ENCODE data around the gene NMT1. TPM values are rescaled to one million over a fixed set of nuclear protein-coding genes. Genes with fewer than 3 reads are reported as not detected.

NMT1 gene
- polyA plus RNA-seq, 4 donors: 38.9 to 131 (median 72.0) TPM

GRCh38 chr17:45091778-45092425, 30.8 kb downstream of the NMT1 start:
- DNase-seq (no peak), FAIRE-seq (no peak)
- peaks cover 27 to 88% (median 38%) of the 10 kb centered on the region in 3 donors for H3K36me3 ChIP-seq (ENCODE audit: control insufficient read depth in 3 of 3, insufficient read depth in 2 of 3, low read depth in 1 of 3, low read length in 3 of 3)
- no peak overlapping the region for H3K4me3 ChIP-seq (ENCODE audit: low read depth in 1 of 3, low read length in 3 of 3)
- H3K27me3 ChIP-seq (ENCODE audit: control insufficient read depth in 3 of 3, insufficient read depth in 3 of 3, low read length in 3 of 3): no peaks in the 10 kb centered on the region
- peak overlapping the region in 1 of 3 donors; percentile 52 for H3K27ac ChIP-seq (ENCODE audit: low read depth in 1 of 3, low read length in 2 of 3)
- no peaks in the 10 kb centered on the region for H3K9me3 ChIP-seq (ENCODE audit: control insufficient read depth in 2 of 2, insufficient read depth in 1 of 2, low read depth in 1 of 2, low read length in 1 of 2)
- no peaks in the 10 kb centered on the region for H3K4me1 ChIP-seq (ENCODE audit: control insufficient read depth in 3 of 3, insufficient read depth in 2 of 3, low read depth in 1 of 3, low read length in 2 of 3)
- WGBS, 3 donors: 85 to 90% (median 87%) methylated on average over 11 of the region's 11 CpGs

- peaks cover 28 to 89% (median 37%) of the 10 kb centered on the region in 3 donors for H3K36me3 ChIP-seq (ENCODE audit: control insufficient read depth in 3 of 3, insufficient read depth in 2 of 3, low read depth in 1 of 3, low read length in 3 of 3)
- 56 to 86% (median 78%) methylated on average over 6 of the region's 6 CpGs for WGBS, 3 donors
- peak overlapping the region in 2 of 3 donors; percentile 24 to 64 for H3K27ac ChIP-seq (ENCODE audit: low read depth in 1 of 3, low read length in 2 of 3)
- no peaks in the 10 kb centered on the region for H3K9me3 ChIP-seq (ENCODE audit: control insufficient read depth in 2 of 2, insufficient read depth in 1 of 2, low read depth in 1 of 2, low read length in 1 of 2)
- no peaks in the 10 kb centered on the region for H3K27me3 ChIP-seq (ENCODE audit: control insufficient read depth in 3 of 3, insufficient read depth in 3 of 3, low read length in 3 of 3)
- no peak for FAIRE-seq
- no peak for DNase-seq
- no peak overlapping the region for H3K4me3 ChIP-seq (ENCODE audit: low read depth in 1 of 3, low read length in 3 of 3)
- no peaks in the 10 kb centered on the region for H3K4me1 ChIP-seq (ENCODE audit: control insufficient read depth in 3 of 3, insufficient read depth in 2 of 3, low read depth in 1 of 3, low read length in 2 of 3)
Observed at GRCh38 chr17:45092911-45093430, 31.9 kb downstream of the NMT1 start.

GRCh38 chr17:45093444-45094110, 32.5 kb downstream of the NMT1 start:
- FAIRE-seq (no peak), DNase-seq (no peak)
- WGBS, 3 donors: 67 to 71% (median 69%) methylated on average over 13 of the region's 13 CpGs
- no peak overlapping the region for H3K4me3 ChIP-seq (ENCODE audit: low read depth in 1 of 3, low read length in 3 of 3)
- no peaks in the 10 kb centered on the region for H3K4me1 ChIP-seq (ENCODE audit: control insufficient read depth in 3 of 3, insufficient read depth in 2 of 3, low read depth in 1 of 3, low read length in 2 of 3)
- no peaks in the 10 kb centered on the region for H3K9me3 ChIP-seq (ENCODE audit: control insufficient read depth in 2 of 2, insufficient read depth in 1 of 2, low read depth in 1 of 2, low read length in 1 of 2)
- peaks cover 32 to 89% (median 35%) of the 10 kb centered on the region in 3 donors for H3K36me3 ChIP-seq (ENCODE audit: control insufficient read depth in 3 of 3, insufficient read depth in 2 of 3, low read depth in 1 of 3, low read length in 3 of 3)
- H3K27me3 ChIP-seq (ENCODE audit: control insufficient read depth in 3 of 3, insufficient read depth in 3 of 3, low read length in 3 of 3): no peaks in the 10 kb centered on the region
- peak overlapping the region; percentile 24 to 64 (median 36) for H3K27ac ChIP-seq (ENCODE audit: low read depth in 1 of 3, low read length in 2 of 3)

GRCh38 chr17:45096141-45096540, 35.0 kb downstream of the NMT1 start:
- 73 to 86% (median 85%) methylated on average over 3 of the region's 3 CpGs for WGBS, 3 donors
- FAIRE-seq: no peak
- Histone ChIP-seq H3K27ac (ENCODE audit: low read depth in 1 of 3, low read length in 2 of 3) (no peak overlapping the region), H3K36me3 (ENCODE audit: control insufficient read depth in 3 of 3, insufficient read depth in 2 of 3, low read depth in 1 of 3, low read length in 3 of 3) (peaks cover 27 to 91% (median 31%) of the 10 kb centered on the region in 3 donors), H3K4me3 (ENCODE audit: low read depth in 1 of 3, low read length in 3 of 3) (no peak overlapping the region), H3K9me3 (ENCODE audit: control insufficient read depth in 2 of 2, insufficient read depth in 1 of 2, low read depth in 1 of 2, low read length in 1 of 2) (no peaks in the 10 kb centered on the region), H3K27me3 (ENCODE audit: control insufficient read depth in 3 of 3, insufficient read depth in 3 of 3, low read length in 3 of 3) (no peaks in the 10 kb centered on the region), H3K4me1 (ENCODE audit: control insufficient read depth in 3 of 3, insufficient read depth in 2 of 3, low read depth in 1 of 3, low read length in 2 of 3) (no peaks in the 10 kb centered on the region)
- peak in 1 of 2 donors; percentile 45 for DNase-seq

GRCh38 chr17:45096926-45097325, 35.8 kb downstream of the NMT1 start:
- Histone ChIP-seq H3K9me3 (ENCODE audit: control insufficient read depth in 2 of 2, insufficient read depth in 1 of 2, low read depth in 1 of 2, low read length in 1 of 2) (no peaks in the 10 kb centered on the region), H3K4me3 (ENCODE audit: low read depth in 1 of 3, low read length in 3 of 3) (no peak overlapping the region), H3K4me1 (ENCODE audit: control insufficient read depth in 3 of 3, insufficient read depth in 2 of 3, low read depth in 1 of 3, low read length in 2 of 3) (no peaks in the 10 kb centered on the region), H3K27ac (ENCODE audit: low read depth in 1 of 3, low read length in 2 of 3) (no peak overlapping the region), H3K27me3 (ENCODE audit: control insufficient read depth in 3 of 3, insufficient read depth in 3 of 3, low read length in 3 of 3) (no peaks in the 10 kb centered on the region), H3K36me3 (ENCODE audit: control insufficient read depth in 3 of 3, insufficient read depth in 2 of 3, low read depth in 1 of 3, low read length in 3 of 3) (peaks cover 27 to 93% (median 33%) of the 10 kb centered on the region in 3 donors)
- no peak for DNase-seq
- FAIRE-seq: no peak
- 93 to 96% (median 95%) methylated on average over 11 of the region's 11 CpGs for WGBS, 3 donors

- H3K27ac ChIP-seq (ENCODE audit: low read depth in 1 of 3, low read length in 2 of 3): no peak overlapping the region
- H3K4me1 ChIP-seq (ENCODE audit: control insufficient read depth in 3 of 3, insufficient read depth in 2 of 3, low read depth in 1 of 3, low read length in 2 of 3): no peaks in the 10 kb centered on the region
- DNase-seq (no peak), FAIRE-seq (no peak)
- H3K4me3 ChIP-seq (ENCODE audit: low read depth in 1 of 3, low read length in 3 of 3): no peak overlapping the region
- H3K9me3 ChIP-seq (ENCODE audit: control insufficient read depth in 2 of 2, insufficient read depth in 1 of 2, low read depth in 1 of 2, low read length in 1 of 2): no peaks in the 10 kb centered on the region
- H3K36me3 ChIP-seq (ENCODE audit: control insufficient read depth in 3 of 3, insufficient read depth in 2 of 3, low read depth in 1 of 3, low read length in 3 of 3): peaks cover 29 to 95% (median 37%) of the 10 kb centered on the region in 3 donors
- 82 to 87% (median 84%) methylated on average over 13 of the region's 13 CpGs for WGBS, 3 donors
- H3K27me3 ChIP-seq (ENCODE audit: control insufficient read depth in 3 of 3, insufficient read depth in 3 of 3, low read length in 3 of 3): no peaks in the 10 kb centered on the region
Observed at GRCh38 chr17:45098081-45098868, 37.2 kb downstream of the NMT1 start.

- no peak for FAIRE-seq
- peaks cover 32 to 95% (median 37%) of the 10 kb centered on the region in 3 donors for H3K36me3 ChIP-seq (ENCODE audit: control insufficient read depth in 3 of 3, insufficient read depth in 2 of 3, low read depth in 1 of 3, low read length in 3 of 3)
Observed at GRCh38 chr17:45098869-45099616, 37.9 kb downstream of the NMT1 start.

GRCh38 chr17:45101546-45101882, 40.4 kb downstream of the NMT1 start:
- H3K36me3 ChIP-seq (ENCODE audit: control insufficient read depth in 3 of 3, insufficient read depth in 2 of 3, low read depth in 1 of 3, low read length in 3 of 3): peaks cover 34 to 95% (median 37%) of the 10 kb centered on the region in 3 donors
- no peak overlapping the region for H3K27ac ChIP-seq (ENCODE audit: low read depth in 1 of 3, low read length in 2 of 3)
- H3K27me3 ChIP-seq (ENCODE audit: control insufficient read depth in 3 of 3, insufficient read depth in 3 of 3, low read length in 3 of 3): no peaks in the 10 kb centered on the region
- H3K4me3 ChIP-seq (ENCODE audit: low read depth in 1 of 3, low read length in 3 of 3): no peak overlapping the region
- WGBS, 3 donors: 82 to 90% (median 88%) methylated on average over 8 to 9 of the region's 9 CpGs
- FAIRE-seq (no peak), DNase-seq (no peak)
- no peaks in the 10 kb centered on the region for H3K4me1 ChIP-seq (ENCODE audit: control insufficient read depth in 3 of 3, insufficient read depth in 2 of 3, low read depth in 1 of 3, low read length in 2 of 3)
- no peaks in the 10 kb centered on the region for H3K9me3 ChIP-seq (ENCODE audit: control insufficient read depth in 2 of 2, insufficient read depth in 1 of 2, low read depth in 1 of 2, low read length in 1 of 2)

More at GRCh38 chr17:45098869-45099616, 37.9 kb downstream of the NMT1 start:
- DNase-seq: peak; percentile 77 to 87
- Histone ChIP-seq H3K4me1 (ENCODE audit: control insufficient read depth in 3 of 3, insufficient read depth in 2 of 3, low read depth in 1 of 3, low read length in 2 of 3) (no peaks in the 10 kb centered on the region), H3K27ac (ENCODE audit: low read depth in 1 of 3, low read length in 2 of 3) (peak overlapping the region in 1 of 3 donors; percentile 35), H3K9me3 (ENCODE audit: control insufficient read depth in 2 of 2, insufficient read depth in 1 of 2, low read depth in 1 of 2, low read length in 1 of 2) (no peaks in the 10 kb centered on the region), H3K27me3 (ENCODE audit: control insufficient read depth in 3 of 3, insufficient read depth in 3 of 3, low read length in 3 of 3) (no peaks in the 10 kb centered on the region), H3K4me3 (ENCODE audit: low read depth in 1 of 3, low read length in 3 of 3) (no peak overlapping the region)
- WGBS, 3 donors: 41 to 49% (median 49%) methylated on average over 9 of the region's 9 CpGs
